Measurements from ENCODE around the gene IL17RB. TPM values are rescaled to one million over a fixed set of nuclear protein-coding genes. Genes with fewer than 3 reads are reported as not detected.

IL17RB gene
- polyA plus RNA-seq, 1 donor (not counting 4 experiments of a cell fraction or from before 2014, with no cell fraction given) = not detected

DNA sequence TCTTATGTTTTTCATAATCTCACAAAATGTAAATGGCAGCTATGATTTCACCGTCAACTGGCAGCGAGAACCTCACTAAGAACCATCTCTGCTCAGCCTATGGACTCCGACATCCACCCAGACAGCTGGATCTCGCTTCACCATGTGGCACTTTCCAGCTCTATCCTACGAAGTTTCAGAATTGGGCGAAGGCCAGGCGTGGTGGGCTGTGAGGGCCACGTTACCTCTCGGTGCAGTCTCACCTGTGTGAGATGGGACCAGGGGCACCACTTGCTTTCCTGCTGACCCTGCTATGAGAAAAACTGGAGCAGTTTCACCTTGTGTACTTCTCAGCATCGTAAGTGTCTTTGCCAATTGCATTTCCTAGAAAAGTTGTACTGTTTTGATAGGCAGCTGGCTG lies 32.5 kb upstream of the IL17RB start:
- Histone ChIP-seq H3K27ac (ENCODE audit: control insufficient read depth, insufficient read depth, low read length) (no peak overlapping the region), H4K20me1 (ENCODE audit: control insufficient read depth, extremely low read depth, insufficient read depth, low read length) (no peaks in the 10 kb centered on the region), H3K9ac (ENCODE audit: control insufficient read depth, extremely low read depth, insufficient read depth, low read length) (no peak overlapping the region), H3K9me1 (ENCODE audit: control insufficient read depth, extremely low read depth, insufficient read depth, low read length) (no peaks in the 10 kb centered on the region), H3K4me1 (ENCODE audit: control insufficient read depth, extremely low read depth, insufficient read depth, low read length) (no peaks in the 10 kb centered on the region), H3K4me2 (ENCODE audit: control insufficient read depth, extremely low read depth, insufficient read depth, low read depth, low read length) (no peak overlapping the region), H2AFZ (ENCODE audit: control insufficient read depth, low read length) (no peak overlapping the region), H3K27me3 (ENCODE audit: control insufficient read depth, extremely low read depth, insufficient read depth, low read length) (no peaks in the 10 kb centered on the region), H3K4me3 (ENCODE audit: control insufficient read depth in 2 of 3, extremely low read depth in 1 of 3, insufficient read depth in 2 of 3, low read depth in 1 of 3, low read length in 3 of 3) (no peak overlapping the region), H3K36me3 (ENCODE audit: control insufficient read depth in 2 of 2, extremely low read depth in 1 of 2, insufficient read depth in 2 of 2, low read length in 2 of 2) (no peaks in the 10 kb centered on the region), H3K79me2 (ENCODE audit: control insufficient read depth, insufficient read depth, low read length) (no peaks in the 10 kb centered on the region), H3K9me3 (ENCODE audit: control insufficient read depth, low read depth, low read length) (no peaks in the 10 kb centered on the region)
- FAIRE-seq (no peak), DNase-seq (ENCODE audit: low read depth, low spot score) (no peak)
- no peak for TF ChIP-seq EZH2 (IDR thresholded peaks at IDR 0.05; ENCODE audit: low read length)
- TF ChIP-seq, protein P1, sequence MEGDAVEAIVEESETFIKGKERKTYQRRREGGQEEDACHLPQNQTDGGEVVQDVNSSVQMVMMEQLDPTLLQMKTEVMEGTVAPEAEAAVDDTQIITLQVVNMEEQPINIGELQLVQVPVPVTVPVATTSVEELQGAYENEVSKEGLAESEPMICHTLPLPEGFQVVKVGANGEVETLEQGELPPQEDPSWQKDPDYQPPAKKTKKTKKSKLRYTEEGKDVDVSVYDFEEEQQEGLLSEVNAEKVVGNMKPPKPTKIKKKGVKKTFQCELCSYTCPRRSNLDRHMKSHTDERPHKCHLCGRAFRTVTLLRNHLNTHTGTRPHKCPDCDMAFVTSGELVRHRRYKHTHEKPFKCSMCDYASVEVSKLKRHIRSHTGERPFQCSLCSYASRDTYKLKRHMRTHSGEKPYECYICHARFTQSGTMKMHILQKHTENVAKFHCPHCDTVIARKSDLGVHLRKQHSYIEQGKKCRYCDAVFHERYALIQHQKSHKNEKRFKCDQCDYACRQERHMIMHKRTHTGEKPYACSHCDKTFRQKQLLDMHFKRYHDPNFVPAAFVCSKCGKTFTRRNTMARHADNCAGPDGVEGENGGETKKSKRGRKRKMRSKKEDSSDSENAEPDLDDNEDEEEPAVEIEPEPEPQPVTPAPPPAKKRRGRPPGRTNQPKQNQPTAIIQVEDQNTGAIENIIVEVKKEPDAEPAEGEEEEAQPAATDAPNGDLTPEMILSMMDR (optimal IDR thresholded peaks at IDR 0.05 in 1 of 3, IDR thresholded peaks at IDR 0.05 in 1 of 3, conservative IDR thresholded peaks at IDR 0.05 in 1 of 3; ENCODE audit: extremely low read depth in 1 of 3, insufficient read depth in 2 of 3, low read length in 3 of 3) = no peak
- dilution Hi-C loops (cut with MboI; ENCODE audit: extremely low pct_ligation_motif_present, low sequenced_read_pairs) = no loop called here

DNA sequence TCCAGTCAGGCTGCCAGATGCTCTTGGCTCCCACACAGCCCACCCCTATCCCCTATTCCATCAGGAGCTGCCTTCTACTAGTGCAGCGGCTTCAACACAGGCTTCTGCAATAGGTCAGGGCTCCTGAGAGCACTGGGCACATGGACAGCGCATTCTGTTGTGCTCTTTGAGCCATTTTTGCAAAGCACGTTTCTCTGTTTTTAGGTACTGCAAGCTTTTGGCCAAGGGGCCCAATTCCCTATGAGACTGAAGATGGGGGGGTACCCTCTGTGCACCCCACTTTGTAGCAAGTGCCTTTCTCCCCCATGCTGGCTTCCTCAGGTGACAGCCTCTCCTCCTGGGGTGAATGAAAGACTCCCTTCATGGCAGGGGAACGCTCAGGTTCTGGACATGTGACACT lies 31.3 kb upstream of the IL17RB start:
- Histone ChIP-seq H3K36me3 (ENCODE audit: control insufficient read depth in 2 of 2, extremely low read depth in 1 of 2, insufficient read depth in 2 of 2, low read length in 2 of 2) (no peaks in the 10 kb centered on the region), H3K27me3 (ENCODE audit: control insufficient read depth, extremely low read depth, insufficient read depth, low read length) (no peaks in the 10 kb centered on the region), H3K4me3 (ENCODE audit: control insufficient read depth in 2 of 3, extremely low read depth in 1 of 3, insufficient read depth in 2 of 3, low read depth in 1 of 3, low read length in 3 of 3) (no peak overlapping the region), H3K9me3 (ENCODE audit: control insufficient read depth, low read depth, low read length) (no peaks in the 10 kb centered on the region), H3K27ac (ENCODE audit: control insufficient read depth, insufficient read depth, low read length) (no peak overlapping the region), H3K9ac (ENCODE audit: control insufficient read depth, extremely low read depth, insufficient read depth, low read length) (no peak overlapping the region), H4K20me1 (ENCODE audit: control insufficient read depth, extremely low read depth, insufficient read depth, low read length) (no peaks in the 10 kb centered on the region), H2AFZ (ENCODE audit: control insufficient read depth, low read length) (no peak overlapping the region), H3K4me2 (ENCODE audit: control insufficient read depth, extremely low read depth, insufficient read depth, low read depth, low read length) (no peak overlapping the region), H3K9me1 (ENCODE audit: control insufficient read depth, extremely low read depth, insufficient read depth, low read length) (no peaks in the 10 kb centered on the region), H3K79me2 (ENCODE audit: control insufficient read depth, insufficient read depth, low read length) (no peaks in the 10 kb centered on the region), H3K4me1 (ENCODE audit: control insufficient read depth, extremely low read depth, insufficient read depth, low read length) (no peaks in the 10 kb centered on the region)
- DNase-seq (ENCODE audit: low read depth, low spot score) (no peak), FAIRE-seq (no peak)
- dilution Hi-C loops (cut with MboI; ENCODE audit: extremely low pct_ligation_motif_present, low sequenced_read_pairs) = no loop called here
- no peak for TF ChIP-seq EZH2 (IDR thresholded peaks at IDR 0.05; ENCODE audit: low read length)
- TF ChIP-seq, protein P1 (optimal IDR thresholded peaks at IDR 0.05 in 1 of 3, IDR thresholded peaks at IDR 0.05 in 1 of 3, conservative IDR thresholded peaks at IDR 0.05 in 1 of 3; ENCODE audit: extremely low read depth in 1 of 3, insufficient read depth in 2 of 3, low read length in 3 of 3) = no peak
